ENCODE measurements around the gene PLEKHB1. TPM values are rescaled to one million over a fixed set of nuclear protein-coding genes. Genes with fewer than 3 reads are reported as not detected.

The PLEKHB1 gene
- polyA plus RNA-seq, 1 donor (not counting 4 experiments of a cell fraction or from before 2014, with no cell fraction given), result not detected

- dilution Hi-C loops (cut with MboI; ENCODE audit: extremely low pct_ligation_motif_present, low sequenced_read_pairs), result no loop called here
- DNase-seq (ENCODE audit: low read depth, low spot score) (no peak), FAIRE-seq (no peak)
- Histone ChIP-seq H4K20me1 (ENCODE audit: control insufficient read depth, extremely low read depth, insufficient read depth, low read length) (no peaks in the 10 kb centered on the region), H3K27me3 (ENCODE audit: control insufficient read depth, extremely low read depth, insufficient read depth, low read length) (peaks cover 10% of the 10 kb centered on the region), H3K9me1 (ENCODE audit: control insufficient read depth, extremely low read depth, insufficient read depth, low read length) (no peaks in the 10 kb centered on the region), H3K4me3 (ENCODE audit: control insufficient read depth in 2 of 3, extremely low read depth in 1 of 3, insufficient read depth in 2 of 3, low read depth in 1 of 3, low read length in 3 of 3) (no peak overlapping the region), H3K27ac (ENCODE audit: control insufficient read depth, insufficient read depth, low read length) (no peak overlapping the region), H3K79me2 (ENCODE audit: control insufficient read depth, insufficient read depth, low read length) (no peaks in the 10 kb centered on the region), H3K4me1 (ENCODE audit: control insufficient read depth, extremely low read depth, insufficient read depth, low read length) (no peaks in the 10 kb centered on the region), H3K36me3 (ENCODE audit: control insufficient read depth in 2 of 2, extremely low read depth in 1 of 2, insufficient read depth in 2 of 2, low read length in 2 of 2) (no peaks in the 10 kb centered on the region), H3K9me3 (ENCODE audit: control insufficient read depth, low read depth, low read length) (no peaks in the 10 kb centered on the region), H3K4me2 (ENCODE audit: control insufficient read depth, extremely low read depth, insufficient read depth, low read depth, low read length) (no peak overlapping the region), H3K9ac (ENCODE audit: control insufficient read depth, extremely low read depth, insufficient read depth, low read length) (no peak overlapping the region), H2AFZ (ENCODE audit: control insufficient read depth, low read length) (no peak overlapping the region)
- TF ChIP-seq CTCF (optimal IDR thresholded peaks at IDR 0.05 in 1 of 3, IDR thresholded peaks at IDR 0.05 in 1 of 3, conservative IDR thresholded peaks at IDR 0.05 in 1 of 3; ENCODE audit: extremely low read depth in 1 of 3, insufficient read depth in 2 of 3, low read length in 3 of 3), result no peak
- no peak for TF ChIP-seq EZH2 (IDR thresholded peaks at IDR 0.05; ENCODE audit: low read length)
Measured at GRCh38 chr11:73656985-73657384, 10.6 kb downstream of the PLEKHB1 start.

- H2AFZ ChIP-seq (ENCODE audit: control insufficient read depth, low read length), result no peak overlapping the region
- H3K4me1 ChIP-seq (ENCODE audit: control insufficient read depth, extremely low read depth, insufficient read depth, low read length), result no peaks in the 10 kb centered on the region
- no peaks in the 10 kb centered on the region for H3K79me2 ChIP-seq (ENCODE audit: control insufficient read depth, insufficient read depth, low read length)
- no peak overlapping the region for H3K4me3 ChIP-seq (ENCODE audit: control insufficient read depth in 2 of 3, extremely low read depth in 1 of 3, insufficient read depth in 2 of 3, low read depth in 1 of 3, low read length in 3 of 3)
- no peak overlapping the region for H3K4me2 ChIP-seq (ENCODE audit: control insufficient read depth, extremely low read depth, insufficient read depth, low read depth, low read length)
- no peak for FAIRE-seq
- TF ChIP-seq CTCF (optimal IDR thresholded peaks at IDR 0.05 in 1 of 3, IDR thresholded peaks at IDR 0.05 in 1 of 3, conservative IDR thresholded peaks at IDR 0.05 in 1 of 3; ENCODE audit: extremely low read depth in 1 of 3, insufficient read depth in 2 of 3, low read length in 3 of 3), result no peak
- no peak for TF ChIP-seq EZH2 (IDR thresholded peaks at IDR 0.05; ENCODE audit: low read length)
- H3K36me3 ChIP-seq (ENCODE audit: control insufficient read depth in 2 of 2, extremely low read depth in 1 of 2, insufficient read depth in 2 of 2, low read length in 2 of 2), result no peaks in the 10 kb centered on the region
- peaks cover 2% of the 10 kb centered on the region for H3K27me3 ChIP-seq (ENCODE audit: control insufficient read depth, extremely low read depth, insufficient read depth, low read length)
- no peaks in the 10 kb centered on the region for H3K9me3 ChIP-seq (ENCODE audit: control insufficient read depth, low read depth, low read length)
- H3K9ac ChIP-seq (ENCODE audit: control insufficient read depth, extremely low read depth, insufficient read depth, low read length), result no peak overlapping the region
- dilution Hi-C loops (cut with MboI; ENCODE audit: extremely low pct_ligation_motif_present, low sequenced_read_pairs), result no loop called here
- no peaks in the 10 kb centered on the region for H4K20me1 ChIP-seq (ENCODE audit: control insufficient read depth, extremely low read depth, insufficient read depth, low read length)
- no peaks in the 10 kb centered on the region for H3K9me1 ChIP-seq (ENCODE audit: control insufficient read depth, extremely low read depth, insufficient read depth, low read length)
- no peak overlapping the region for H3K27ac ChIP-seq (ENCODE audit: control insufficient read depth, insufficient read depth, low read length)
- DNase-seq (ENCODE audit: low read depth, low spot score), result no peak
Measured at GRCh38 chr11:73659961-73660360, 13.6 kb downstream of the PLEKHB1 start.

Measured in keratinocyte (primary cell).